ENCODE data around the gene MGMT.

MGMT gene

DNA sequence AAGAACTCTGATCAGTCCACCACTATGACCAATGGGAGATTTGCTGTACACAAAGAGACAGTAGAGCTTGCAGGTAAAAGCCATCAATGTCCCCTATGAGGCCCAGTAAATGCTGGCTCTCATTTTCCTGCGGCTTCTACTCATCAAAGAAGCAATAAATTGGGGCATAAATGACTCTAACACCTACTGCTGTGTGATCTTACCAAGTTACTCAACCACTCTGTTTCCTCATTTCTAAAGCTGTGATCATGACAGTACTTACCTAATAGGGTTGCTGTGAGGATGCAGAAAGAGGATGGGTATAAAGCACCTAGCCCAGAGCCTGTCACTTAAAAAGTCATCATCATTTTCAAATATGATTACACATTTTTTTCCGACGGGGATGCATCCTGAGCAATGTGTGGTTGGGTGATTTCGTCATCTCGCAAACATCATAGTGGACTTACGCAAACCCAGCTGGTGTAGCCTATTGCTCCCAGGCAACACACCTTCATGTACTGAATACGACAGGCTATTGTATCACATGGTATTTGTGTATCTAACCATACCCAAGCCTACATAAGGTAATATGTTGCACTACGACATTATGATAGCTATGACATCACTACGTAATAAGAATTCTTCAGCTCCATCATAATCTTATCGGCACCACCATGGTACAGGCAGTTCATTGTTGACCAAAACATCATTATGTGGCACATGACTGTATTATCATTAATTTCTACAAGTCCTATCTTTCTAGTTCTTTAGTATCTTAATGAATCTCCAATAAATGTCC, 7.1 kb upstream of the MGMT start:
- DNase-seq = no peak

DNA sequence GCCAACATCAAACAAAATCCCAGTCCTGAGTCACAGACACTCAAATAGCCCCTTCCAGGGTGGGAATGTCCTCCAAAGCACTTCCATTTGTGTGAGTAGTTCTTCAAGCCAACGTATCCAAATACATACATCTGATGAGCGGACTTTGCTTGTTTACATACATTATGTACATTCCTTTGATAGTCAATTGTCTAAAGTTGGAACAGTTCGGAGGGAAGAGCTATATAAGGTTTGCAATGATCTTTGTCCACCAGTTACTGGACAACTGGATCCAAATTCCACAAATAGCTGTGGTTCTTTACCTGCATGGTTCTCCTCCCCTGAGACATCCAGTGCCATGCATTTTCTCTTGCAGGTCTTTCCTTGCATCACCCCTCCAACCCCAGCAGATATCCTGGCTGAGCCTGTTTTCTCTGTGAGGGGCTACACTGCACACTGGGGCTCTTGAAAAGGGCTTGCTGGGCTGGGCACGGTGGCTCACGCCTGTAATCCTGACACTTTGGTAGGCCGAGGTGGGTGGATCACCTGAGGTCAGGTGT, 4.7 kb upstream of the MGMT start:
- DNase-seq = no peak

DNA sequence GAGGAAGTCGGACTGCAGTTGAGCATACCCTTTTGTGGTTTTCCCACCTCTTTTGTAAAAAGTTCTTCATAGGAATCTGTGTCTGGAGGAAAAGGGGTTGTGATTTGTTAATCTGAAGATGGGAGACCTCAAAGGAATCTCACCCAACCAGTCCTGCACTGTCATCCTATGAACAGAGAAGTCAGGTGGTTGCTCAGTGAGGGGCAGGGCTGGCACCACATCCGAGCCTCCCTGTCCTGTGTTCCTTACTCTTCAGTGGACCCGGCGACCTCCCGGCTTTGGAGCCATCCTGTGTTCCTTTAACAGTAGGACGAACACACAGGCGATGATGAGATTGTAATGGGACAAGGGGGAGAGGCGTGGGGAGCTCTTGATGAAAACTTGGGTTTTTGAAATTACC, 2.8 kb upstream of the MGMT start:
- no peak for DNase-seq

DNA sequence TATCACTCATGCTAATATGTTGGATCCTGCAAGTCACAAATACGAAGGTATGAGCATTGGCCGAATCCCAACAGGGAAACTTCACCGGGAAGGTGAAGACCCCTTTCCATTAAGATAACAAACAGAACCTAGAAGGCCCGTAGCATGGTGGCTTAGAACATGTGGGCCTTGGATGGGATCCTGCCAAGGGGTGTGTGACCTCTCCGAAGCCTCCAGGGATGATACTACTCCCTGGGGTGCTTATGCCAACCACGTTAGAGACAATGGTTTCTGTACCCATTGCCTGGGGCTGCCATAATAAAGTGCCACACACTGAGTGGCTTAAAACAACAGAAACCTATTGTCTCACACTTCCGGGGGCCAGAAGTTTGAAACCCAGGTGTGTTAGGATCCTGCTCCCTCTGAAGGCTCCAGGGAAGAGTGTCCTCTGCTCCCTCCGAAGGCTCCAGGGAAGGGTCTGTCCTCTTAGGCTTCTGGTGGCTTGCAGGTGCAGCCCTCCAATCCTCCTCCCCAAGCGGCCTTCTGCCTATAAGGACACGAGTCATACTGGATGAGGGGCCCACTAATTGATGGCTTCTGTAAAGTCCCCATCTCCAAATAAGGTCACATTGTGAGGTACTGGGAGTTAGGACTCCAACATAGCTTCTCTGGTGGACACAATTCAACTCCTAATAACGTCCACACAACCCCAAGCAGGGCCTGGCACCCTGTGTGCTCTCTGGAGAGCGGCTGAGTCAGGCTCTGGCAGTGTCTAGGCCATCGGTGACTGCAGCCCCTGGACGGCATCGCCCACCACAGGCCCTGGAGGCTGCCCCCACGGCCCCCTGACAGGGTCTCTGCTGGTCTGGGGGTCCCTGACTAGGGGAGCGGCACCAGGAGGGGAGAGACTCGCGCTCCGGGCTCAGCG, 992 bp upstream of the MGMT start:
- no peak for DNase-seq

DNA sequence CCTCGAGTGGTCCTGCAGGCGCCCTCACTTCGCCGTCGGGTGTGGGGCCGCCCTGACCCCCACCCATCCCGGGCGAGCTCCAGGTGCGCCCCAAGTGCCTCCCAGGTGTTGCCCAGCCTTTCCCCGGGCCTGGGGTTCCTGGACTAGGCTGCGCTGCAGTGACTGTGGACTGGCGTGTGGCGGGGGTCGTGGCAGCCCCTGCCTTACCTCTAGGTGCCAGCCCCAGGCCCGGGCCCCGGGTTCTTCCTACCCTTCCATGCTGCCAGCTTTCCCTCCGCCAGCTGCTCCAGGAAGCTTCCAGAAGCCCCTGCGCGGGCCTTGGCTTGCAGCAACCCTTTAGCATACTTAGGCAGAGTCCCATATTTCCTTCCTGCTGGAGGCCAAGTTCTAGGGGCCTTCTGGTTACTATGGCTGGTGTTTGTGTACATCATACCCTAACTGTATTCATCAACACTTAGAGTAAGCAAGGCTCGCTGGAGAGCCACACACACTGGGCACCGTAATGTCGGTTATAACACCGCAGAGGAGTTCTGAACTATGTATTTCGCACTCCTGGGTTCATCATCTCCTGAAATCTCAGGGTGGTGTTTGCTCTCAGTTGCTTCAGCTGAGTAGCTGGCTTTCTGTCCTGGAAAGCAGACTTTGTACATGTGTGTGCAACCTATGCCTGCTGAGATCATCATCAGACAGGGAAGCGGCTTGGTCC, 471 bp downstream of the MGMT start:
- peak in 1 of 2 donors; percentile 14 for DNase-seq

DNA sequence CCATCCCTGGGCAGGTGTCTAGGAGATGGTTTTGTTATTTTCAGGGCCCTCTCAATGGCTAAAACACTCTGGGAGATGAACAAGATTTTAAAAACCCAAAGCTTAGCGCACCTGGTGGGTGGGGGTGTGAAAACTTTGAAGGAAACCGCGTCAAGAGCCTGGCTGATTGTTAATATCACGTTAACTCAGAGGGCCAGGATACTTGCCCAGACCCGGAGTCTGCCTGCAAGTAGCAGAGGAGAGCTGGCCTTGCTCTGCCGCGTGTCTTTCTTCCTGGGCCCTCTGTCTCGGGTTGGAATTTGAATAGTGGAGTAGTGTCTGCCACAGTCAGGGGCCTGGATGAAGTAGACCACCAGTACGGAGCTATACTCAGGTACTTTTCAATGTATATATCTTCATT, 1.1 kb downstream of the MGMT start:
- no peak for DNase-seq

DNA sequence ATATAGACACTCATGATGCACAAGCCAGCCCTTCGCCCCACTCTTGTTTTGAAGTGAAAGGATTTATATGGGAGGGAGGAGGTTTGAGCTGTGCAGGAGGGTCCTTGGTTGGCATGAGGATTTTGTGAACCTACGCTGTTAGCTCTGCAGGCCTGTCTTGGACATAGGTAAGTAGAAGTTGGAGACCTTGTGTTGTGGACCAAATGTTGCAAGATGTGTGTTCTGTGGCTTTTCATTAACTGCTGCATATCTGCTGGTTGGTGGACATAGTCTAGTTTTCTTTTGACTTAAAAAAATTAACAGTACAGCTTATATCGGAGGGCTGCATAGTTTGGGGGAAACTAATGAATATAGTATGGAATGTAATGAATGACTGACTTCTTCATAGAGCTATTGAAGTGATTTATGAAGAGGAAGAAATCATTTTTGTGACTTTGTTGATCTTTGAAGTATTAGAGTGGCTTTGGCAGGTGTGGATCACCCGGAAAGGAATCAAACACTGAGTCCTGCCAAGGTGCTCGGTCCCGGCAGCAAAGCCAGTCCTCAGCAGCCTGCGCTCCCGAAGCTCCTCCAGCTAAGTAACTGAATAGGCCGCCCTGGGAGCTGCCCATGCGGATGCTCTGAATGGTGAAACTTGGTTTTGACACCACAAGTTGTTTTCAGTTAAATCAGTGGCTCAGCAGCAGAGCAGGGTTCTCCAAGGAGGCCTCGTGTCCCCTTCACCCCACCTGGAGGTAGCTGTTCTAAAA, 3.2 kb downstream of the MGMT start:
- DNase-seq = no peak

DNA sequence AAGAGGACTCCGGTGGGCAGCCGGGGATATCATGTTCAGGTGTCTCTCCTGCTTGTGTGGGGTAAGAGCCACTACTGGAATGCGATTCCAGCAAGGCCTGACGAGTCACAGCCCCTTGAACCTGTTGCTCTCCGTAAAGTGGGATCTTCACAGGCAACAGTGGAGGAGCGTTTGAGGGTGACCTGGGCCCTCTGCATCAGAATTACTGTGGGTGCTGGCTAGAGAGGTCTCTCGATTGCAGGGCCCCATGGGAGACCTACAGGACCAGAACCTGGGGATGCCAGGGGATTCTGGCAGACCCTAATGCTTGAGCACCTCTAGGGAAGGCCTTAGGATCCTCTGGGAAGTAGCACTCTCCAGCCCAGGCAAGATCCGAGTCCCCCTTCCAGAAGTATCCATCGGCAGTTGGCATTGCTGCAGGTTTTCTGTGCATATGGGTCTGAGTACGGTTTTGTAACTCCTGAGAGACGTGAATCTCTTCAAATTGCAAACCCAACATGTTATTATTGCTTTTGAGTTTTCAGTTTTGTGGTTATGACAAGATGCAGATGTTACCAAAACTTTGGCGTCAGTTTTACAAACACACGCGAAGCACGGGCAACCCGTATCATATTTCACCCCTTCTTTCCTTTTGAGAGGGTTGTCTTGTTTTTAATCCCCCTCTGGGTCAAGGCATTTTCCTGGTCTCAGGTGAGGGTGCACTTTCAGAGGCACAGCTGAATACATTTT, 4.6 kb downstream of the MGMT start:
- no peak for DNase-seq

DNA sequence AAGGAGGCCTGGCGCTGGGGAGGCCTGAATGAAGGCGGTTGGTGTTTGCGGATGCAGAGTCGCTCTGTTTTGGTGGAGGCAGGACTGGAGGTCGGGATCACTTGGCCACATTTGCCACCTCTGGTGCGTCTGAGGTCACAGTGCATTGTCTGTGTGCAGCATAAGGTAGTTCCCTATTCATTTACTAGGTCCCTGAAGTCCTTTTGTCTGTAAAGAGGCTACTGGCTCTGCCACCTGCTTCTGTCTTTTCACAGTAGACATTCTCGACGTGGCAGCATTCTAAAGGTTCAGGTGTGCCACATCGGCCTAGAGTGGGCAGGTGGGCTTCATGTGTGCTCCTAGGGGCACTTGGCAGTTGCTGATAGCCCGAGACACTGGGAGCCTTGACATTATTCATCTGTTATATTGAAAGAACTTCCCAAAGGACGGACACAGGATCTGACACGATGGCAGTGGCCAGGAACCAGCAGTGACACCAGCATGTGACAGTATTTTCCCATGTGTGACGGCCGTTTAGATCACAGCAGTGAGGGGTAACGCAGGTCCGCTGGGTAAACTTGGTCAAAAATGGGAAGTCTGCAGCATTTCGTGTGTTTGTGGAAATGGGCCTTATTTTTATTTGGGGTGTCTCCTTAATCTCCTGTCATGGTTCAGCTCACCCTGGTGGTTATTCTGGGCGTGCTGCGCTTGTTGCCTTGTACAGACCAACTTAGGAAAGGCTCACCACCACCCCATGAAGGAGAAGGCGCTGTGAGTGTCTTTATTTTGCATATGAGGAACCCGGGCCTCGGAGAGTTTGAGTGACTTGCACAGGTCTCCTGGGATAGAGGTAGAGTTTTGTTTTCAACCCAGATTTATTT, 5.9 kb downstream of the MGMT start:
- DNase-seq = no peak

DNA sequence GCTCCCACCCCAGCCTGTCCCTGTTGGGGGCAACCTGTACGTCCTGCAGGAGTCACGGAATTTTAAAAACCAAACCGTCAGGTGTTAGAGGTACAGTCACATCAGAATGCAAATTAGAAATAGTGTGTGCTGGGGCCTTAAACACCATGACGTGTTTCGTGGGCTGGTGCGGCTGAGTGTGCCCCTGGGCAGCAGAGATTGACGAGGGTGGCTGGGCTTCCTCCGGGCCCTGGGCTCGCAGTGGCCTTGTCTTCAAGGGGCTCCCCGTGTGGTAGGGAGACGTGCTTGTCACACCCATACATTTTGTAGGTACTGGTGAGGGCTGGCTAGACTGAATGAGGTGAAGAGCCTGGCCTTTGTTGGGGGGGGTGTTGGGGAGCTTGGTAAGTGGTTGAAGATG, 7.6 kb downstream of the MGMT start:
- DNase-seq = no peak

DNA sequence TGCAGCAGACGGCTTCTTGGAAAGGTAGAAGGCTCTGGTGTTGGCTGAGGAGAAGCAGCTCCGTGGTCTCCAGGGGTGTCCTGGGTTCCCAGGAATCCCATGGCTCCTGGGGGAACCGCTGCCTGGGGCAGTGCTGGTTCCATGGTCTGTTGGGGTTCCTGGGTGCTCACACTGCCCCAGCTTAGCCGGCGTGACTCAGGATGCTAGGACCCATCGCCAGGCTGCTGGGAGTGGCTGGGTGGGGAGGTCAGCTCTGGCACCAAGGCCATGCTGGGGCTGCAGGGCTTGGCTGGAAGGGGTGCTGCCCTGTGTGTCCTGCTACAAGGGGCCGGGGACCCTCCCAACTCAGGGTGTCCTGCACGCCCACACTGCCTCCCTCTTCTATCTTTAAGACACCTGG, 9.4 kb downstream of the MGMT start:
- no peak for DNase-seq

DNA sequence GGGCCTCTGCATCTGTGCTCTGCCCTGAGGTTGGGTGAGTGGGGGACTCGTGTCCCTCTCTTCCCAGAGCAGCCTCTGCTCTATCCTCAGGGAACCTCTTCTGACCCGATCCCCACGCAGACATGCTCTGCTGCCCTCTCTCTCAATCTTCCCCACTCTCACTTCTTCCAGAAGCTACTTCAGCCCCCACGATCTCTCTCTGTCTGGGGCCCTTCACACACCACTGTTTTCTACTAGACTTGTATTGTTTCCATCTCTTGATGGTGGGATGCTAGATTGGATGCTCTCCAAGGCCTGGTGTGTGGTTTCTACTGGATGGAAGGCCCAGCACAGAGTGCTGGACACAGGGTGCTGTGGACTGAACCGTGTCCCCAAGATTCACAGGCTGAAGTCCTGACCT, 10.0 kb downstream of the MGMT start:
- no peak for DNase-seq

DNA sequence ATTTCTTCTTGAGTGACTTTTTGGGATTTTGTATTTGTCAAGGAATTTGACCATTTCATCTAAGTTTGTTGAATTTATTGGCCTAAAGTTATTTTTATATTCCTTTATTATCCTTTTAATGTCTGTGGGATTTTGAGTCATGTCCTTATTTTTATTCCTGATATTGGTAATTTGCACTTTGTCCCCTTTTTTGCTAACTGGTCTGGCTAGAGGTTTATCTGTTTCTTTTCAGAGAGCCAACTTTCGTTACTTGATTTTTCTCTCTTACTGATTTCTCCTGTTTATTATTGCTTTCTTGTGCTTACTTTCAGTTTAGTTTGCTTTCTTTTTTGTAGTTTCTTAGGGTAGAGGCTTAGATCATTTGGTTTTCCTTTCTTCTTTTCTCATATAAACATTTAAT, 14.6 kb downstream of the MGMT start:
- no peak for DNase-seq

DNA sequence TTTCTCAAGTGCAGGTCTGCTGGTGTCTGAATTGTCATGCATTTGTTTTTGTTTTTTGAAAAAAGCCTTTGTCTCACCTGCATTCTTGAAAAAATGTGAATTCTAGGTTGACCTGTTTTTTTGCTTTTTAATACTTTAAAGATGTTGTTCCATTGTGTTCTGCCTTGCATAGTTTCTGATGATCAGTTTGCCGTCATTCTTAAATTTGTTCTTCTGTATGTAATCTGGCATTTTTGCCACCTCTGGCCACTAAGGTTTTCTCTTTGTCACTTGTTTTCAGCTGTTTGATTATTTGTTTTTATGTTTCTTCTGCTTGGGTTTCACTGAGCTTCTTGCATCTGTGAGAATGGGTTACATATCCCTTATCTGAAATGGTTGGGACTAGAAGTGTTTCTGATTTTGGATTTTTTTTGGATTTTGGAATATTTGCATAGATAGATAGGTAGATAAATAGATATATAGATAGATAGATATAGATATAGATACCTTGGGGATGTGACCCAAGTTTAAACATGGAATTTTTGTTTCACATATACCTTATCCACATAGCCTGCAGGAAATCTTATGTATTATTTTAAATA, 16.5 kb downstream of the MGMT start:
- DNase-seq = no peak

DNA sequence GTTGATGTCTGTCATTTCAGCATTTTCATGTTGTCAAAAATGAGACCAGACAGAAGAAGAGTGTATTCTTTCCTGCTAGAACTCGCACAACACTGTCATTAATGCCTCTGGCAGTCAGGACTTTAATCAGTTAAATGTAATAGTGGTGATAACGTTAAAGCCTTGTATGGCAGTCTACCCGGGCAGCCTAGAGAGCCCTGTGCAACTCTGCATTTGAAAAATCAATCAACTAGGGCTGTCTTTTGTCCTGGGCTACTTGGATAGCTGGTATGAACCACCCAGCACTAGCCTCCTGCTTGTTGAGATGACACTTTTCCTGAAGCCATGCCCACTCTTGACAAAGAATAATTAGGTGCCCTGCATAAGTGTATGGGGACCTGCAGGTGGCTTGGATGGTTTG, 19.8 kb downstream of the MGMT start:
- no peak for DNase-seq

DNA sequence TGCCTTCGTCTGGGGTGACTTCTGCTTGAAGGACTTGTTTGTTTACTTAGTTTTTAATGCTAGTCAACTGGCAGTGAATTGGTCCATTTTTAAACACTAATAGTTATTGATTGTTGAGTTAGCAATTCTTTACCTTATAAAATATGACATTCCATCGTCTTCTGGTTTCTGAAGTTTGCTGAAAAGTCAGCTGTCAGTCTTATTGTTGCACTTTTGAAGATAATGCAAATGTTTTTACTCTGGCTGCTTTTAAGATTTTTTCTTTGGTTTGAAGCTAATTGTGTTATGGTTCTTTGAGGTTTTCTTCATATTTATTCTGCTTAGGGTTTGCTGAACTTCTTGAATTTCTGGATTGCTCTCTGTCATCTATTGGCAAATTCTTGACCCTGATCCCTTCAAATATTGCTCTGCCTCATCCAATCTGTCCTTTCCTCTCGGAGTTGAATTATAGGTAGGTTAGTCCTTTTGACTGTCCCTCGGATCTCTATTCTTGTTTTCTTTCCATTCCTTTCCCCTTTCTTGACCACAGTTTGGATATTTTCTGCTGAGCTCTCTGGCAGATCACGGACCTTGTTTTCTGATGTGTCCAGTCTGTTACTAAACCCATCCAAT, 24.2 kb downstream of the MGMT start:
- DNase-seq = no peak

DNA sequence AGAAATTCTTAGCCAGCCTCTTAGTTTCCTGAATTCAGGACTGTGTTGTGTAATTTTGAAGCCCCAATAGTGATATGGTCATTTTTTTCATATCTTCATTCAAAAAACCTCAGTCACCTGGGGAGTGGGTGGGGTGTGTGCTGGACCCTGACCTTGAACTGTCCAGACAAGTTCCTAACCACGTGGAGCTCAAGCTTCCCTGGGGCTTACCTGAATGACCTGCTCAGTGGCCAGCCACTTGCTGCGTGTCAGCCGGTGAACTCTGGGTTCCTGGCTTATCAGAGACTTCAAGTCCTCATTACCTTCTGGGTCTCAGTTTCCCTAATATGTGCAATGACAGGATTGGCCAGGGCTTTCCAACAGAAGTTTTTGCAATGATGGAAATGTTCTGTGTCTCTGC, 27.1 kb downstream of the MGMT start:
- DNase-seq = no peak

DNA sequence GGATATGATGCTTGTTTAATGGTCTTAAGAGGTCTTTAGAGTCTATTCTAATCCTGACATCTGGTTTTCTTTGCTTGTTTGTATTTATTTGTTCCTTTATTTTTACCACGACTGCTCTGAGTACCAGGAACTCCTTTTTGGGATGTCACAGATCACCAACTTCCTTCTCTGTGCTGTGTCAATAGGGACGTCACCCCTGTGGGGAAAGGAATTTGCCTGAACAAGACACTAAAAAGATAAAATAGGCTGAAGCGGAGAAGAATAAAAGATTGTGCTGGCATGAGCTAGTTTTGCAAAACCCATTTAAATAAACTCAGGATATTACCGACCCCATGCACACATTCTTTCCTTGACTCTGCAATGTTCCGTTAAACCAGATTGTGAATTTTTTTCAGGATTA, 27.7 kb downstream of the MGMT start:
- no peak for DNase-seq

DNA sequence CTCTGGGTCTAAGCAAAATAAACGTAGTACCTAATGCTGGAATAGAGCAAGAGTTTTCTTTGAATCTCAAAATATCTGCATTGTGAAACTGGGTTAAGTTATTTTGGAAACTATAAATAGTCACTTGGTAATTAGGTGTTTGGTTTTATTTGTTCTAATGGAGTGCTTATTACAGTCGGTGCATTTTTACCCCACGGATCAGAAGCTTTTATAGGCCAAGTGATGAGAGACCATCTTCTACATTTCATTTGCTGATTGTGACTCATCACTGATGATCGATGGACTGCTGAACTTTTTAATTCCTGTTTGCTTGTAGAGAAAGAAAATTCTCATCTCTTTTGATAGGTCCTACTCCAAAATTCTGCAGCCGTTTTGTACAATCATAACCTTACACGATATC, 28.2 kb downstream of the MGMT start:
- DNase-seq = no peak

DNA sequence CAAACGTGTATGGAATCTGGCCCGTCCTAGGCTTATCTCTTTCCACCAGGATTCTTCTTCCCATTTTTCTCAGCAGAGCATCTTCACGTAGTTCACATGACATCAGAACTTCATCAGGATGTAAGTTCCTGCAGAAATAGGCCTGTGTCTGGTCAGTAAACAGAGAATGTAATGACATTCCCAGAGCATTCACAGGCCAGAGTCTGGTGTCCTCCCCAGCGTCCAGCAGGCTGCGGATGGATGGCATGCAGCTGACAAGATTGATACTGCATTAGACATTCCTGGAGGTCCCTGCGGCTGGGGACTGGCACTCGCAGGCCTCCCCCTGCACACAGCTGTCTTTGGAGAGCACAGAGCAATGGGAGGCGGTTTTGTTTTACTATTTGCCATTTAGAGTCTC, 28.7 kb downstream of the MGMT start:
- DNase-seq = no peak

Data from stimulated activated CD4-positive, alpha-beta T cell treated with anti-CD3 and anti-CD28 coated beads, Interleukin-2, amount 100 ng/mL, for 24 hours (primary cell).